ENCODE data around the gene VAMP2. TPM values are rescaled to one million over a fixed set of nuclear protein-coding genes. Genes with fewer than 3 reads are reported as not detected.
"Not testable (repeated sequence)": the region's sequence is repeated elsewhere in the genome, so short reads cannot be mapped to it uniquely, and the experiment has no call there.

Gene VAMP2
- total RNA-seq, 1 donor from 2014 or later, result 2.1 TPM

DNA sequence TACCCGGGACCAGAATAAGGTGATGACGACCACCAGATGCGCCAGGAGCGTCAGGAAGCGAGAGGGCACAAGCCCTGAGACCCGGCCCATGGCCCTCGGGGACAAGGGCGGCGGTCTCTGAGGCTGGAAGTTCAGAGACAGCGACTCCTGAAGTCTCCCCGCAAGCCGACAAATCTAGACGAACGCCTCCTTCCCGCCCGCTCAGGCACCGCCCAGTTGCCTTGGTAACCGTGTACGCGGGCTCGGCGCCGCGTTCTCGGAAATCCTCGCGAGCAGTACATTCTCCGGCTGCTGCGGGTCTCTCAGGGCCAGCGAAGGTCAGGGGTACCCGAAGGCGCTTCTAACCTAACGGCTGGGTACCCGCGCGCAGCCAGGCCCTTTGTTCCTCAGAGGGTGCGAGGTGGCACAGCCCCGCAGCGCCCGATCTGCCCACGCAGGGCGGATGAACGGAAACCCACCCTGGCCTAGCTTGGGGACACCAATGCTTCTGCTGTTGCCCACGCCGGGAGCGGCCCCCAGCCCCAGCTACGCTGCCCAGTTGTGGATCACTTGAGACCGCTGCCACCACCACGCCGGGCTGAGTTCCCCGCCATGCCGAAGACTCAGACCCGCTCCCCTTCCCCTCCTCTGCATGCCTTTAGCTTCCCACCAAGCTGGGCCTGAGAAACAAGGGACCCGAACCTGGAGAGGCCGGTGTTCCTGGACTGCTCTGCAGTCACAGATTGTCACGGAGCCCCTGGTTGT lies 13.6 kb upstream of the VAMP2 start, which contains the start of gene TMEM107:
Gene TMEM107, minus strand, starts transcription at position 184 of the 744 bp plus-strand sequence. Its CDS starts 94 bp downstream, at position 90.
- H3K36me3 ChIP-seq (ENCODE audit: control insufficient read depth, insufficient read depth, low read length), result no peaks in the 10 kb centered on the region
- peak; percentile 77 for DNase-seq (ENCODE audit: low read depth)
- H3K27me3 ChIP-seq (ENCODE audit: control insufficient read depth, insufficient read depth, low read length), result no peaks in the 10 kb centered on the region
- peak within 1 kb of the TSS; percentile 63 for H3K4me3 ChIP-seq (ENCODE audit: low read depth, low read length)
- peak; percentile 22 for TF ChIP-seq CTCF (IDR thresholded peaks at IDR 0.05; ENCODE audit: insufficient read depth, low read length, severe bottlenecking)
- no peak for FAIRE-seq

DNA sequence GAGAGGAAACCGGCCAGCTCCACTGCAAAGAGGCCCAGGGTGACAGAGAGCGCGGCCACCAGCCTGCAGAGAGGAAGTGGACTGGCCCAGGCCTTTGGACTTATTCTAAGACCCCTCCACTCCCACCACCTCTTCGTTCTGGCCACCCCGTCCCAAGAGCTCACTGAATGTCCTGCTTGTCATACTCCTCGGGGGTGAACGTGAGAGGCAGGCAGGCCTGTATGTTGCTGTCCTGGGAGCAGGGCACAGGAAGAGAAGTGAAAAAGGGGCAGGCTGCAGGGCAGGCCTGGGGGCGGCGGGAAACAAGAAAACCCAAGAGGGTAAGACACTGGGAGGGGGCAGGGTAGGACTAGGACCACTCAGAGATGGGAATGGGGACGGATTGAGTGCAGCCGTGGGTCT lies 13.0 kb upstream of the VAMP2 start:
- Histone ChIP-seq H3K4me3 (ENCODE audit: low read depth, low read length) (peak overlapping the region; percentile 63), H3K36me3 (ENCODE audit: control insufficient read depth, insufficient read depth, low read length) (no peaks in the 10 kb centered on the region), H3K27me3 (ENCODE audit: control insufficient read depth, insufficient read depth, low read length) (no peaks in the 10 kb centered on the region)
- no peak for TF ChIP-seq CTCF (IDR thresholded peaks at IDR 0.05; ENCODE audit: insufficient read depth, low read length, severe bottlenecking)
- DNase-seq (ENCODE audit: low read depth) (no peak), FAIRE-seq (no peak)

DNA sequence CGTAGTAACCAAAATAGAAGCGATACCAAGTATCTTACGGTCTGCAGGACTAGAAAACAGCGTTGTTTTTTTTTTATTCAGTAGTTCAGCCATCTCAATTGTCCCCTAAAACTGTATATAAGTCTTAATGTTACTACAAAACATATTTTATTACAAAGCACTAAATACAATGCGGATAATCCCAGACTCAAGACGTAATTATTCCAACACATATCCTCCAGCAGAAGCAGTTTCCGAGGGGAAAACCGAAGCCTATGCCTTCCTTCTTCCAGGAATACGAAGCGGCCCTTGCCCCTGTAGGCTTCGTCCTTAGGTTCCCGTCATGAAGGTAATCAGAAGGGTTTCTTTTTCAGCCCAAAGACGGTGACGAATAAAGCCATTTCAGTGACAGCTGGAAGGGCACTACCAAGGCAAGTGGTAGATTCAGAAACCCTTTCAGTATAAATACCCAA lies 11.1 kb upstream of the VAMP2 start:
- DNase-seq (ENCODE audit: low read depth) (no peak), FAIRE-seq (no peak)
- H3K4me3 ChIP-seq (ENCODE audit: low read depth, low read length), result peak overlapping the region; percentile 42
- H3K36me3 ChIP-seq (ENCODE audit: control insufficient read depth, insufficient read depth, low read length), result no peaks in the 10 kb centered on the region
- no peaks in the 10 kb centered on the region for H3K27me3 ChIP-seq (ENCODE audit: control insufficient read depth, insufficient read depth, low read length)
- no peak for TF ChIP-seq CTCF (IDR thresholded peaks at IDR 0.05; ENCODE audit: insufficient read depth, low read length, severe bottlenecking)

DNA sequence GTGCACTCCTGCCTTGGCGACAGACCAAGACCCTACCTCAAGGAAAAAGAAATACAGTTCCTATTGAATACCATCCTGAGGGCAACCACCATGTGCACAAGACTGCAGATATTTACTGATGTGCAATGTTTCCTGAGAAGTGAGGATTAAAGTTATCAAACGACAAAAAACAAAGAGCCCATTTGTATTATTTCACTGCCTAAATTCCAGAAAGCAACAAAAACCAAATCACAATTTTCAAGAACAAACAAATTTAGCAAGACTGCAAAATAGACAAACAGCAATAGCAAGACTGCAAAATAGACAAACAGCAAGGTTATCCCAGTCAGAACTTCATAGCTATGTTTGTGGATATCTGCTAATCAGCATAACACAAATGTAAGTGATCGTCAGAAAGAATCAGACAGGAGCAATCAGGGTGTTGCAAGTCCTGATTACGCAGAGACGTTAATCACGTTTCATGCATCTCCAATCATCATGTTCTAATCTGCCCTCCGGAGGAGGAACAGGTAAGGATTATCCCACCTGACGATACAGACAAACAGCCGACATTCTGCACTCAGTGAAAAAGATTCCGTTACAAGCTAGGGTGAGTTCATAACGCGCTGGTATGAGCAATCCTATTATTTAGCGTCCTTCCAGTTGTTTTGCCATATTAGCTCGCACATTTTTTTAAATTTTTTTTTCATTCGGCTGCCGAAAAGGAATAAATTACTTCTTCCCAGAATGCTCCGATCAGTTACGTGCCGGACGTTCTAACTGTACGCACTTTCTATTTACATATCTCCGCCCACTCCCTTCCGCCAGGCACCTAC lies 10.5 kb upstream of the VAMP2 start:
- no peaks in the 10 kb centered on the region for H3K27me3 ChIP-seq (ENCODE audit: control insufficient read depth, insufficient read depth, low read length)
- TF ChIP-seq CTCF (IDR thresholded peaks at IDR 0.05; ENCODE audit: insufficient read depth, low read length, severe bottlenecking), result no peak
- FAIRE-seq, result no peak
- H3K36me3 ChIP-seq (ENCODE audit: control insufficient read depth, insufficient read depth, low read length), result no peaks in the 10 kb centered on the region
- peak overlapping the region; percentile 42 for H3K4me3 ChIP-seq (ENCODE audit: low read depth, low read length)
- peak; percentile 98 for DNase-seq (ENCODE audit: low read depth)

DNA sequence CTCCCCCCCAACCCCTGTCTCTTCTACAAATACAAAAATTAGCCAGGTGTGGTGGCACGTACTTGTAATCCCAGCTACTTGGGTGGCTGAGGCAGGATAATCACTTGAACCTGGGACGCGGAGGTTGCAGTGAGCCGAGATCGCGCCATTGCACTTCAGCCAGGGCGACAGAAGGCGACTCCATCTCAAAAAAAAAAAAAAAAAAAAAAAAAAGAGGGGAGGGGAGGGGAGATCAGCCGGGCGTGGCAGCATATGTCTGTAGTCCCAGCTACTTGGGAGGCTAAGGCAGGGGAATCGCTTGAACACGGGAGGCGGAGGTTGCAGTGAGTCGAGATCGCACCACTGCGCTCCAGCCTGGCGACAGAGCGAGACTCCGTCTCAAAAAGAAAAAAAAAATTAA lies 7.4 kb upstream of the VAMP2 start:
- not testable (repeated sequence) for FAIRE-seq; H3K36me3 ChIP-seq (ENCODE audit: control insufficient read depth, insufficient read depth, low read length); H3K4me3 ChIP-seq (ENCODE audit: low read depth, low read length); H3K27me3 ChIP-seq (ENCODE audit: control insufficient read depth, insufficient read depth, low read length); DNase-seq (ENCODE audit: low read depth)

DNA sequence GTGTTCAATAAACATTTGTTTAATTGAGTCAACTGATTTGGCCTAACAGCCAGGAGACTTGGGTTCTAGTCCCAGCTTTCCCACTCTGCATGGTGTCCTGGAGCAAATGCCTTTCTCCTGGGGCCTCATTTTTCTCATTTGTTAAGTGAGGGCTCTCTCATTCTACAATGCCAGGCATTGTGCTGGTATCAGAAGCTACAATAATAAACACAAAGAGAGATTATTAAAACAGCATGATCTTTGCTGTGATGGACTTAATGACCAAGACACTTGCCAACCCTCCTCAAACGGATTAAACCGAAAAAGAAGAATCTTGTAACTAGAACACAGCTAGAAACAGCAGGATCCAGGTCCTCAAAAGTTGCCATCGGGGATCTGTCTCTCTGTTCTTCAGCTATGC lies 4.8 kb upstream of the VAMP2 start:
- no peaks in the 10 kb centered on the region for H3K36me3 ChIP-seq (ENCODE audit: control insufficient read depth, insufficient read depth, low read length)
- H3K27me3 ChIP-seq (ENCODE audit: control insufficient read depth, insufficient read depth, low read length), result no peaks in the 10 kb centered on the region
- FAIRE-seq (no peak), DNase-seq (ENCODE audit: low read depth) (no peak)
- no peak for TF ChIP-seq CTCF (IDR thresholded peaks at IDR 0.05; ENCODE audit: insufficient read depth, low read length, severe bottlenecking)
- H3K4me3 ChIP-seq (ENCODE audit: low read depth, low read length), result no peak overlapping the region

Data from bronchial epithelial cell (primary cell).